HS-5 (cell line): ENCODE measurements around the gene FAM163B.
A peak's percentile ranks its signal among the peaks of the same experiment; 100 is the strongest.
"Not testable (repeated sequence)": the region's sequence is repeated elsewhere in the genome, so short reads cannot be mapped to it uniquely, and the experiment has no call there.

Source experiments
- DNase-seq: peaks from one replicate; pipeline ENCODE4 v3.0.0-alpha.2; 2012; ENCODE audit warnings: low read depth

FAM163B gene

GRCh38 chr9:133566817-133567216 is 42.4 kb downstream of the FAM163B start:
- no peak for DNase-seq

- no peak for DNase-seq
Observed at GRCh38 chr9:133566382-133566781, 42.8 kb downstream of the FAM163B start.

DNA sequence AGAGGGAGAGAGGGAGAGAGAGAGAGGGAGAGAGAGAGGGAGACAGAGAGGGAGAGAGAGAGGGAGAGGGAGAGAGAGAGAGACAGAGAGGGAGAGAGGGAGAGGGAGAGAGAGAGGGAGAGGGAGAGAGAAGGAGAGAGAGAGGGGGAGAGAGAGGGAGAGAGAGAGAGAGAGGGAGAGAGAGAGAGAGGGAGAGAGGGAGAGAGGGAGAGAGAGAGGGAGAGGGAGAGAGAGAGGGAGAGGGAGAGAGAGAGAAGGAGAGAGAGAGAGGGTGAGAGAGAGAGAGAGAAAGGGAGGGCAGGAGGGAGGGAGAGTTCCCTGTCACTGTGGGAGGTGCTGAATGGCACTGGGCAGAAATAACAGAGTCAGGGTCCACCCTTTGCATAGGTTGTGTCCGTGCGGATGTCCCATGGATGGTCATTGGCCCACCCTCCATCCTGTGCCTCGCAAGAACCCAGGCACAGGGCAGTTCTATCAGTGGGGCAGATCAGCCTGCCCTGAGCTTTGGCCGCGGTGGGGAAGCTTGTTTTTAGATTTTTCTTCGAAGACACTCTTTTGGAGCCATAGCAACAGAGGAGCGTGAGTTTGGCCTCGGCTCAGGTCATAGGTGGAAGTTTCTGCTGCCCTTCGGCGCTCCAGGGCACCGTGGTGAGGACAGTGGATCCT is 44.6 kb downstream of the FAM163B start:
- DNase-seq, result no peak

- DNase-seq, result not testable (repeated sequence)
Observed at GRCh38 chr9:133563814-133564213, 45.4 kb downstream of the FAM163B start.

DNA sequence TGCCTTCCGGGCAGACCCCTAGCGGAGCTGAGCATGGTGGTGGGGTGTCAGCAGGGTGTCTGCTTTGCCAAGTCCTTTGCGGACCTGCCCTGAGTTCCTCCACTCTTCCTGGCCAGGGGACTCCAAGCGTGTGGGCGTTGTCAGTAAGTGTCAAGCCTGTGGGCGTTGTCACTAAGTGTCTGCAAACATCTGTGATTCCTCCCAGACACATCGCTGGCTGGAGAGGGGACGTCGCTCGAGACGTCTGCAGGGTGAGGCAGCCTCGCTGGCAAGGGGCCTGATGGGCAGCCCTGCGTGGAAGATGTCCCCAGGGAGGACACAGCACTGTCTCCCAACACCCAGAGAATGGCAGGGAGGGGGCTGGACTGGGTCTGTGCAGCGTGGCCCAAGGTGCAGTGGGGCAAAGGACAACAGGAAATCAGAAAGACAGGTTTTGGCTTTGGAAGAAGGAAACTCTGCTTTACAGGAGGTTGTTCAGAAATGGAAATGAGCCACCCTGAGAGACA is 45.8 kb downstream of the FAM163B start:
- no peak for DNase-seq

DNA sequence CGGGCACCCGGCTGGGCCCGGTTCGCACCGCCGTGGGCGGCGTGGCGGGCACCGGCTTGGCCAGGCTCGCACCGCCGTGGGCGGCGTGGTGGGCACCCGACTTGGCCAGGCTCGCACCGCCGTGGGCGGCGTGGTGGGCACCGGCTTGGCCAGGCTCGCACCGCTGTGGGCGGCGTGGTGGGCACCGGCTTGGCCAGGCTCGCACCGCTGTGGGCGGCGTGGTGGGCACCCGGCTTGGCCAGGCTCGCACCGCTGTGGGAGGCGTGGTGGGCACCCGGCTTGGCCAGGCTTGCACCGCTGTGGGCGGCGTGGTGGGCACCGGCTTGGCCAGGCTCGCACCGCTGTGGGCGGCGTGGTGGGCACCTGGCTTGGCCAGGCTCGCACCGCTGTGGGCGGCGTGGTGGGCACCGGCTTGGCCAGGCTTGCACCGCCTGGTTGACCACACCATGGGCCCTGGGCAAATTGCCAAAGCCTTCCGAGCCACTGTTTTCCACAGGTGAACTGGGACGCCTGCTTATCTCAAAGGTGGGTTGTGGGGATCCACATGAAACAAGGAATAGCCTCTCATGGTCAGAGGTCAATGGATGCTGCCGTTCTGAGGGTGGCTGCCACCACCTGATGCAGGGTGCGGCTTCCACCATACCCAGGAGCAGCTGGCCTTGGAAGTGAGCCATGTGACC is 46.4 kb downstream of the FAM163B start:
- DNase-seq, result no peak

- DNase-seq, result no peak
Observed at GRCh38 chr9:133561976-133562554, 47.1 kb downstream of the FAM163B start.

DNA sequence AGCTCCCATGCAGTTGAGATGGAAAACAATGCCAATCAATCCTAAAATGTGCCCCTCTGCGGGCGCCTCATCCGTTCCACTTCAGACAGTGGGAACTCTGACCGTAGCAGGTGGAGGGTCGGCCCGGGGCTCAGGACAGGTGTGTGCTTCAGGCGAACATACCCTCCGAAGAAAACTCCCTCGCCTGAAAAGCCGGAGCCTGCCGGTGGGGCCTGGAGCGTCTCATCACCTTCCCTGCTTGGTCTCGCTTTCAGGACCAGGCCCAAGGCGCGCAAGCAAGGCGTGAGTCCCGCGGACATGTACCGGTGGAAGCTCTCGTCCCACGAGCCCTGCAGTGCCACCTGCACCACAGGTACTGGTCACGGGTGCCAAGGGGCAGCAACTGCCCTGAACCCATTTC is 48.2 kb downstream of the FAM163B start:
- no peak for DNase-seq

DNA sequence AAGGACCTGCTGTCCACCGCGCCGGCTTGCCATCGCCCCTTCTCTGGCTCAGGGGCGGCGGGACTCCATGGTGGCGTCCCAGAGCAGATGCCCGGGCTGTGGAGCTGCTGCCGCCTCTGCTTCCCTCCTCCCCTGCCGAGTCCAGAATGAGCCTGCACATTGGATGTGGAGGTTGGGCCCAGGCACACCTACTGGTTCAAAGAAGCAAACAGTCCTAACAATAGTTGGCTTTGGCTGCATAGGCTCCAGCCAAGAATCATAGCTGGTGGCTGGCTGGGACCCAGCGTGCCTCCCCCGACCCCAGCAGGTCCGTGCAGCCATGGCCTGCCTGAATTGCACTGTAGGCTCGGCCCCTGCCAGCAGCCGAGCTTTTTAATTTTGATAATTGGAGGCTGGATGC is 48.9 kb downstream of the FAM163B start:
- DNase-seq, result no peak

- peak; percentile 44 for DNase-seq
Observed at GRCh38 chr9:133558191-133559126, 50.7 kb downstream of the FAM163B start.

- no peak for DNase-seq
Observed at GRCh38 chr9:133557581-133557980, 51.6 kb downstream of the FAM163B start.

DNA sequence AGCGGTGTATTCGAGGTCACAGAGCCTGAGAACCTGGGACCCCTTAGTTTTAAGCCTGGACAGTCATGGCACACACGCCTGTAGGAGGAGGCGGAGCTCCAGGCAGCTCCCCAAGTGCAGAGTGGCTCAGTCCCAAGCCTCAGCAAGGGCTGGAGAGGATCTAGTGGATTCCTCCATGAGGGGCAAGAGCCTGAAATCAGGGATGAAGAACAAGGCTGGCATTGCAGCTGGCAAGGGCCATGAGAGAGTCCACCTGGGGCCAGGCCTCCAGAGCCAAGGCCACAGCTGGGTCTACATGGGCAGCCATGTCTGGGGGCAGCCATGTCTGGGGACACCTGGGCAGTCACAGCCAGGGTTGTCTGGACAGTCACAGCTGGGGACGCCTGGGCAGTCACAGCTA is 52.8 kb downstream of the FAM163B start:
- no peak for DNase-seq

GRCh38 chr9:133554729-133555128 is 54.5 kb downstream of the FAM163B start:
- DNase-seq, result no peak

DNA sequence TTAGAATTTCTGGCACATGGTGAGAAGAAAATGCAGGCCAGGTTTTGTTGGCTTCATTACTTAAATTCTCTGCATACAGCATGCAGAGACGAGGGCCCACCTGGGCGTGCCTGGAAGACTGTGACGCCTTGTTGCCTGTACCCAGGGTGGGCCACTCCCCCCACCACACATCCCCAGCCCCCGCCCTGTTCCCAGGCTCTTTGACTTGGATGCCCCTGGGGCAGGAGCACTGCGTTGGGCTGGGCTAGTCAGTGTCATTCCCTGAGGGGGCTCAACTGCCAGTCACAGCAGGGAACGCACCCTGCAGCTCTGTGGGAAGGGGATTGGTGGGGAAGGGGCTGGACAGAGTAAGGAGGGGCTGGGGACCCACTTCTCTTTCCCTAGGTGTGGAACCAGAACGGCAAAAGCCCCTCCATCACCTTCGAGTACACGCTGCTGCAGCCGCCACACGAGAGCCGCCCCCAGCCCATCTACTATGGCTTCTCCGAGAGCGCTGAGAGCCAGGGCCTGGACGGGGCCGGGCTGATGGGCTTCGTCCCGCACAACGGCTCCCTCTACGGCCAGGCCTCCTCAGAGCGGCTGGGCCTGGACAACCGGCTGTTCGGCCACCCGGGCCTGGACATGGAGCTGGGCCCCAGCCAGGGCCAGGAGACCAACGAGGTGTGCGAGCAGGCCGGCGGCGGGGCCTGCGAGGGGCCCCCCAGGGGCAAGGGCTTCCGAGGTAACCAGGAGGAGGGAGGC is 55.0 kb downstream of the FAM163B start:
- DNase-seq, result no peak

GRCh38 chr9:133553123-133553522 is 56.1 kb downstream of the FAM163B start:
- DNase-seq, result no peak

GRCh38 chr9:133552236-133552635 is 57.0 kb downstream of the FAM163B start:
- no peak for DNase-seq

- no peak for DNase-seq
Observed at GRCh38 chr9:133551446-133551845, 57.7 kb downstream of the FAM163B start.

- no peak for DNase-seq
Observed at GRCh38 chr9:133547116-133547515, 62.1 kb downstream of the FAM163B start.

DNA sequence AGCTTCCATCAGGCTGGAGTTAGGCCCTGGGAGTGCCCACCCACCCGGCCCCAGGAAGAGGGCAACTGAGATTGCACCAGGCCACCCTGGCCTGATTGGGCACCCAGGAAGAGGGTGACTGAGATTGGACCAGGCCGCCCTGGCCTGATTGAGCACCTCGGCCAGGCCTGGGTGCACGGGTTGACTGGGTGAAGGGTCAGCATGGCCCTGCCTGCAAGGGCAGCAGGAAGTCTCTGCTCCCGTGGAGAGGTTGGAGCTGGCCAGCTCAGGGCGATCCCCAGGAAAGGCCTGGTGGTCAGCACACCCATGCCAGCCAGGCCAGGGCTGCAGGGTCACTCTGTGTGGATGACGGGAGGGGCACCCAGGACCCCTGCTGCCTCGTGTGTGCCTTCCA is 62.9 kb downstream of the FAM163B start:
- no peak for DNase-seq

- DNase-seq, result no peak
Observed at GRCh38 chr9:133545494-133546286, 63.5 kb downstream of the FAM163B start.
